ENCODE results near the gene SLC6A1.

SLC6A1 gene

DNA sequence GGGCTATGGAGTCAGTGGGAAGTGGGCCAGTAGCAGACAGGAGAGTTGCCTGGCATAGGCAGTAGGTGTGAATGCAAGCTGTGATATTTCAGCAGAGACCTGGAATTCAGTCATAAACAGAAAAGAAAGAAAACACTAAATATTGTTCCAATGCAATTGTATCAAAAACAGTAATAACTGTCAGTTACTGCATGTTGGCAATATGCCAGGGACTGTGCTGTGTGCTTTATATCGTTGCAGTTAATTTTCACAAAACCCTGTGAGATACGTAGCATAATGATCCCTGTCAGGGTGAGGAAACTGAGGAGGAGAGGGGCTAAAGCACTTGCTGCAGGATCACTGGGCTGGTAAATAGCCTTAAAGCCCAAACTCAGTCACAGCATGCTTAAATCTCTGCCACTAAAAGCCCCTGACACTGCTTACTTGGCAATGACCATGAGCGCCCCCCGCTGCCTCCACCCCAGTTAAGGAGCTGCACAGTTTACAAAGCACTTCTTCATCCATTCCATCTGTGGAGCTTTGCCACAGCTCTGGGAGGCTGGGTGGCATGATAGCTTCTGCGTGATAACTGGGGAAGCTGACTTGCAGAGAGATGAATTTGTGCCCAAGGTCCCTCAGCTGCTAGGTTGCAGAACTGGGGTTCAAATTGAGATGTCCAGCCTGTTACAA is 3.9 kb downstream of the SLC6A1 start:
- DNase-seq = no peak

DNA sequence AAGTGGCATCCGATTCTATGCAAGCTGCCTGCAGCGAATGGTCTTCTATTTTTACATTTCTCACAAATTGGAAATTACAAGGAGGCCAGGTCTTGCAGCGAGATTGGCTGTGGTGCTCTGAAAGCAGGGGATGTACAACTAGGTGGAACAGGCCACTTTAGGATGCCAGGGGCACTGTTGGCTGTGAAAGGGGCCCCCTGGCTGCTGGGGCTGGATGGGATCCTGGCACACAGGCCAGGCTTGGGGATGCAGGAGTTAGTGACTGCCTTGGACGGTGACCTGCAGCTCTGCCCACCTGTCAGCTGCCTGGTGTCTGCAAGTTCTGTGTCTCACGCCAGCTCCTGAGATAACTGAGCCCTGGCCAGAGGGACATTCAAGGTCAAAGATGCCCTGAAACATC is 4.6 kb downstream of the SLC6A1 start:
- no peak for DNase-seq

DNA sequence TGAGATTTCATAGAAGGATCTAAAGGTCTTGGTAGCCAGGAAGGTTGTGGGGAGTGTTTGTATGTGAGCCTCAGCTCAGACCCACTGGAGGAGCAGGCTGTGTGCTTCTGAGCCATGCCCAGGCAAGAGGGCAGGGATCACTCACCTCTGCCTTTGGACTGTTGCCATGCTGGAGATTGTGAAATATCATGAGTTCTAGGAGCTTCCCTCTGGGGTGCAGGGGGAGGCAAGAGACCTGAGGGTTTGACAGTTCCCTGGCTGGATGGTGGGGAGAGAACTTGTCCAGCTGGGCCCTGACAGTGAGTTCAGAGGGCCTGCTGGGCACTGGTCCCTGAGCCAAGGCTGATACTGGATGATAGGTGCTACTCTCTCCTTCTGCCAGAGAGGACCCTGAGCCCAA is 6.0 kb downstream of the SLC6A1 start:
- DNase-seq = no peak

DNA sequence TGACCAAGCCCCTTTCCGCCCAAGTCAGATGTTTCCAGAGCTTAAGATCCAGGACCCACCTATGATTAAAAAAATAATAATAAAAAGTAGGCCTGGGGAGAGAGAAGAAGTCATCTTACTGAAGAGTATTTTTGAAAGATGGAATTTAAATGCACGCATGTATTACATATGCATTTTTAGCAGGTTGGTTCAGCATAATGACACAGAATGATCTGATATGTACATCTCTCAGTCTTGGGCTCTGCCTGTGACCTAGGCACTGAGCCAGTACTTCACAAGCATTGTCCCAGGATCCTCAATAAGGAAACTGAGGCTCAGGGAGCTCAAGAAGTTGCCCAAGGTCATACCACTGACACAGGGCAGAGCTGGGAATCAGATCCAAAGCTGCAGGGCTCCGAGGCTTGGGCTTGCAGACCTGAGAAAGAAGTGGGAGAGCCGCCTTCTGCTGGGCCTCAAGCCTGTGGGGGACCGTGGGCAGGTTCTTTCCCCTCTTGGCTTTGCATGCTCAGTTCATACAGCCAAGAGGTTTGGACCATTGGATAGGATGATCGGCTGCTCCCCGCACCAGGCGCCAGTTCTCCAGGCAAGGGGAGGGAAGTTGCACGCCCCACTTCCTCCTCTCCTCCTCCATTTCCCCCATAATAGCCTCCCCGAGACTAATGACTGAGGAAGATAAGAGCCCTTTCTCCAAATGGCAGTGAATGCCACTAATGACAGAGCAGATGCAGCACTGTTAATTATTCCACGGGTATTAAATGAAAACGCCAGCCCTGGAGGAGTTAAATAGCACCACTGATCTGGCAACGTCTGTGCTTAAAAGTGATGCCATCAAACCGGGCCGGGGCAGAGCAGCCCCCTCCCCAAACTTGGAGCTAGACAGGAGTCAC is 6.9 kb downstream of the SLC6A1 start:
- DNase-seq = no peak

DNA sequence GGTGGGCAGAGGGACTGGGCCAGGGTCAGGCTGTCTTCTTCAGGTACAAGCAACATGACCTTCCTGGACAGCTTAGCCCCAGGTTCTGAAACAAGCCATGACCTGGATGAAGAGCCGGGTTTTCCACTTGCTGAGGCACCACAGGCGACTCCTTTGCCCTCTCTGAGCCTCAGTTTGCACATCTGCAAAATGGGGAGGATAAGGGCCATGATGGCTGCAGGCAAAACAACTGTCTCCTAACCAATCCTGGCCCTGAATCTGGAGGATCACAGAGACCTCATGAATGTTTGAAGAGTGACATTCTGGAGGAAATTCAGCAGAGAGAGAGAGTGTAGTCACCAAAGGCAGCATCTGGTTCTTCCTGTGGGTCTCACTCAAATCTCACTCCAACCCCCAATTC is 8.0 kb downstream of the SLC6A1 start:
- no peak for DNase-seq

DNA sequence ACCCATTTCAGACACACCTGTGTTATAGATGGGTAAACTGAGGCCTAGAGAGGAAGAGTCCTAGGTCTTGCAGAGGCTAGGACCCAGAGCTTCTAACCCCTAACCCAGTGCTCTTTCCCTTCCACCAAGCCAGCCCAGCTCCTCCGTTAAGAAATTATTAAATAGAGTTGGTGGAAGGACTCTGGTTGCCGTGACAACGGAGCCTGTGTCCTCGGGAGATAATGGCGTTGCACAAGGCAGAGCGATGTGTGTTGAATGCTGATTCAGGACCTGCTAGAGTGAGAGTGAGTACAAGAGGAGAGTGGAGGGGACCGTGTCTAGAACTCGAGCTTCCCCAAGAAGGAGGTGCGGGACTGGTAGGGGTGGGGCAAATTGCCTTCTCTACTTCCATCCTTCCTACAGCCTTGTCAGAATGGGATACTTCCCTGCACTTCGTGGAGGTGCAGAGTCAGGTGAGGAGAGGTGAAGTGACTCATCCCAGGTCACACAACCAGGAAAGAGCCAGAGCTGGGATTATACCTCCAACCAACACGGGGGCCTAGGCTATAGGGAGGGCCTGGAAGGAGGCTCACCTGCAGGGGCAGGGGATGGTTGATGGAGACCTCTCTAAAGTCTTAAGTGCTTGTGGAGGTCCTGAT is 8.6 kb downstream of the SLC6A1 start:
- DNase-seq = no peak

DNA sequence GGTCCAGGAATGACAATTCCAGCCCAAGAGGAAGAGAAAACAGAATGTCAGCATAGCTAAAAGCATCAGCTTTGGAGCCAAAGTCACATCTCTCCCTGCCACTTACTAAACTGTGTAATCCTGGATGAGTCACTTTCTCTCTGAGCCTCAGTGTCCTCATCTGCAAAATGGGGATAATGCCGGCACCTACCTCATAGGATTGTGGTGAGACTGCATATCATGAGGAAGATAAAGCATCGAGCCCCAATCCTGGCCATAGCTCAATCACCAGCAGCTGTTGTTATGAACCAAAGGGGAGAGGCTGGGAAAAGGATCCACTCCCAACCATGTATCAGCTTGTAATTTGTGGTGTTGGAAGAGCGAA is 9.1 kb downstream of the SLC6A1 start:
- DNase-seq = no peak

DNA sequence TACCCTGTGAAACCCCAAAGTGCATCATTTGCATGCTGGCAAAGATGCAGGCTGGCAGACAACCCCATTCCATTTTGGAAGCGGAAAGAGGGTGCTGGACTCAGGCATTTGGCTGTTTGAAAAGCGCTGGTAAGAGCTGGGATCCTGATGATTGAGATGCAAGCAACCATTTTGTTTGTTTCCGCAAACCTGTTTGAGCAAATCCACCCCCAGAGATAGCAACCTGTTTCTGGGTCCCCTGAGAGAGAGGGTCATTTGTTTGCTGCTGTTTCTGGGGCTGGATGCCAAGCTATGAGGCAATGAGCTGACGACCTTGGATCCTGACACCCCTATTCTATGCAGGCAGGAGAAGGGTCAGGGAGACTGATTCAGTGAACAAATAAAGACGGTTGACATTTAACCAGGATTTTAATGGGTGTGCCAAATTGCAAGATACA is 9.8 kb downstream of the SLC6A1 start:
- no peak for DNase-seq

DNA sequence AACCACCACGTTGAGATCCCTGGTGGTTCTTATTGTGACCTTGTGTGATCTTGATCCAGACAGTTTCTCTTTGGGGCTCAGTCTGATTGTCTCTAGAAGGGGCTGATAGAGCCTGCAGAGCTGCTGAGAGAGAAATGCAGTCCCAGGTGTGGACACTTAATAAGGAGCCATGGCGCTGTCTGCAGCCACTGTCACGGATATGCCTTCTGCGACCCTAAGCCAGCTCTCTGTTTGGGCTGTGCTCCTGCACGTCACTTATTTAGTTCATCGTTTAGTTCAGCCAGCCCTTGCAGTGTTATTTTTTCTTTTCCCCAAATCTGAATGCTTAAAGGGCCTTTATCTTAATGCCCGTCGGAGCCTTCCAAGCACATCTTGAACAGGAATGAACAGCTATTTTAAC is 12.0 kb downstream of the SLC6A1 start:
- DNase-seq = no peak

DNA sequence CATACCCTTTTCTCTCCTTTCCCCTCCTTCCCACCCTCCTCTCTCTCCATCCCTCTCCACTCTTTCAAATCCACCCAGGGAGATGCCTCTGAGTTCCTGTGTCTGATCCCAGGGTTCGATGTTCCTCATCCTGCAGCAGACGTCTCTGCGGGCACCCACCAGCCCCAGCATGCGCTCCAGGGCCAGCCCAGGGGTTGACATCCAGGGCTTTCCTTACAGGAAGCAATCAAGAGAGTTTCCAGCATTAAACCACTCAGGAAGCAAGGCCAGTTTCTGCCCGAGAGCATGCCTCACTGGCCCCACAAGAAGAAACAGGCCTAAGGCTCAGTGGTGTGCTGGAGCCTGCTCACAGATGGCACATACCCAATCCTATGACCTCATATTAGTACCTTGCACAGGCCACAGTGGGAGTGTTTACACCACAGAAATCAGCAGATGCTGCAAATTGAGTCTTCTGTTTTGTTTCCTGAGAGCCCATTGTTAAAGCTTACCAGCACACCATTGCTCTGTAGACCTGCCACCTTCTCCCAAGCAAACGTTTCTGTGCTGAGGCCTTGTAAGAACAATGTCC is 13.2 kb downstream of the SLC6A1 start:
- no peak for DNase-seq

DNA sequence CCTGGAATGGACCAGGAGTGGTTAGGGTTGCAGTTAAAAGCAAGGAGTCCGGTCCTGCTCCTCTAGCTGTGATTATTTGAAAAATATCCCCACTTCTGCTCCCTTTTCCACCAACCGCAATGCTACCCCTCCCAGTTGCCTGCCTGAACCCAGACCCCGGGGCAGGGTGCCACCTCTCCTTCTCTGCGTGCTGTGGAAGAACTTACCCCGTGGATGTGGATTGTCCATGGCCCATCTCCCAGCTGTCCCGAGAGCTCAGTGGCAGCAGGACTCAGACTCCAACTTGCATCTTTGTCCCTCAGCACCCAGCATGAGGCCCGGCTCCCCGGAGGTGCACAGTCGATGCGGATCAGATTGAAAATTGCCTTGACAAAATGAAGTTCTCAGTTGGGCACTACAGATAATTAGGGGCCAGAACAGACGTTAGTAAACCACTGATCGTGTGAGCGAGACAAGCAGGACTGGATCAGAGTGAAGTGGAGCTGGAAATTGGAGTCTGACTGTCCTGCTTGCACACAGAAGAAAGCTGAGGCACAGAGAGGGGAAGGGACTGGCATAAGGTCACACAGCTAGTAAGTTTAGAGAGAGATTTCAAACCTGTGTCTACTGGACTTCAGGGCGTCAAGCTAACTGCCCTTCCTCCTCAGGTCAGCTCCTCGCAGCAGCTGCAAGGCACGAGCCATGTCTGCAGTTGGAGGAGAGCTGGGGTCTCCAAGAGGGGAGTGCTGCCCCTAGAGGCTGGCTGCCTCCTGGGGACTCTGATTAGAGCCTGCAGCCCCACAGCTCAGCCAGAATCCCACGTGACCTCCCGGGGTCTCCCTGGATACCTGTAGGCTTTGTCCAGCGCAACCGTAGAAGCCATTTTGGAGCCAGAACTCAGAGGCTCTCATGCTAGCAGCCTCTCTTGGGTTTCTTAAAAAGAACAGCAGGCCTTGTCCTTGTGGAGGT is 14.7 kb downstream of the SLC6A1 start:
- DNase-seq = no peak

DNA sequence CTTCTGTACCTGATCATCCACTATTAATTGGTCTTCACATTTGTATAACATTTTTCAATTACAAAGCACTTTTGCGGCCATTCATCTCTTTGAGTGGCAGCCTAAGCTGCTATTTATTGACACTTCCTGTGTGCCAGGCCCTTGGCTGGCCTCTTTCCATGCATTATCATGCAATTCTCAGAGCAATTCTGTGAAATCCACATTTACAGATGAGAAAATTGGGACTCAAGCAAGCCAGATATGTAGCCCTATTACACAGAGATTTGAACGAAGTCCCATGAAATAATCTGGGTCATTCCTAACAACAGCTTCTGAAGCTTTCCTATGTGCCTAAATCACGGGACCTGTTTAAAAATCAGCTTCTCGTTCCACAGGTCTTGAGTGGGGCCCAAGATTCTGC is 17.4 kb downstream of the SLC6A1 start:
- no peak for DNase-seq

DNA sequence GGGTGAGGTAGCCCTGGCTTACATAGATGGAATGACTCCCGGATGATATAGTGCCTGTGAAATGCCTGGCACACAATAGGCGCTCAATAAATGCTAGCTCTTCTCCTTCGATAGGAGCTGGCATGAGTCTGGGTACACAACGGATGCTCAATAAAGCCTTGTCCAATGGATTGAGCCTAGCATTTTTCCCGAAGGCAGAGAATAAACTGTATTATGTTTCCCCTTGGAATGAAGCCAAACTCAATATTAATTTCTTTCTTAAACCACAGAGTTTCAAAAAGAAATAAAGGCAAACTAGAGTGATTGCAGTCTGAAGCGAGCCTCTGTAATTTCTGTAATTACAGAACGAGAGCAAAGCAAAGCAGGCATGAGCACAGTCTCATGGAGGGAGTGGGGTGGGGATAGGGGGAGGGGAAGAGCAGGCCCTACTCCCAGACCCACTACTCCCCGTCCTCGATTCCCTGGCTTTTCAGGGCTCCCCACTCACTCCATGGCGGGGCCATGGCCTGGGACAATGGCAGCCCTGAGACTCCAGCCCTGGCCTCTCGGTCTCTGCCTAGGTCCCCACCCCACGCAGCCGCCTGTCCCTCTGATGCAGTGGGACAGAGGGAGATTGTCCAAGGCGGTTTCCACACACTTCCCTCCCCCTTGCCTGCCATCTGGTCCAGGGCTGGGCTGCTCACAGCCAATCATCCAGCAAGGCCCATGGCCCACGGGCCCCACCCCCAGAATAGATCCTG is 18.0 kb downstream of the SLC6A1 start:
- DNase-seq = no peak

DNA sequence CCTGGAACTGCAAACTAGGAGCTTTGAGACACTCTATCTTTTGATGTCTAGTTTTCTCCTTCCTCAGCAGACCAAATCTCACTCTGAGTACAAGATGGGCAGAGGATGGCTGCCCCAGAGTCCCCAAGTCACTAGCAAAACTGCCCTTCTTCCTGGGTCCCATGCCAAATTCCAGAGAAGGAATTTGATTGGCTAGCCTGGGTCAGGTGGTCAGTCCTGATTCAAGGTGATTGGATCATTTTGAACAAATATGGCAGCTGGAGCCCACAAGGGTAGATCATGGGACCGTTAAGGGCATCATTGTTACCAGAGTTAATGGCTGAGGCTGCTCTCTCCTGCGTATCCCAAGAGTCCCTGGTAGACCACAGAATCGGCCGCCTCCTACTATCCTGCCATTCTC is 21.7 kb downstream of the SLC6A1 start:
- DNase-seq = no peak

DNA sequence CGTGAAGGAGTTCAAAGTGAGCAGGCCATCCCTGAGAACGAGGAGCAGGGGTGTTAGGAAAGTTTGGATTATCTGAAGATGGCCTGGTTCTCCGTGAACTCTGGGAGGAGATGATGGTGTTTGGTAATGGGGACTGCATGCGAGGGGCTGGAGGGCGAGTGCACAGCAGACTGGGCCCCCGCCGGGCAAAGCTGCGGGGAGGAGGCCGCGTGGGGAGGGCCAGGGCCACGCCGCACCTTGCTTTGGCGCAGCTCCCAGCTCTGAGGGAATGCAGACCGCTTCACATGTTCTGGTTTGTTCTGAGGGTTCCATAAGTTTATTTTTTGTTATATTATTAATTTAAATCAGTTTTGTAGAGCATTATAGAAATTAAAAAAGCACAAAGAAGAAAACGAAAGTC is 22.2 kb downstream of the SLC6A1 start:
- no peak for DNase-seq

DNA sequence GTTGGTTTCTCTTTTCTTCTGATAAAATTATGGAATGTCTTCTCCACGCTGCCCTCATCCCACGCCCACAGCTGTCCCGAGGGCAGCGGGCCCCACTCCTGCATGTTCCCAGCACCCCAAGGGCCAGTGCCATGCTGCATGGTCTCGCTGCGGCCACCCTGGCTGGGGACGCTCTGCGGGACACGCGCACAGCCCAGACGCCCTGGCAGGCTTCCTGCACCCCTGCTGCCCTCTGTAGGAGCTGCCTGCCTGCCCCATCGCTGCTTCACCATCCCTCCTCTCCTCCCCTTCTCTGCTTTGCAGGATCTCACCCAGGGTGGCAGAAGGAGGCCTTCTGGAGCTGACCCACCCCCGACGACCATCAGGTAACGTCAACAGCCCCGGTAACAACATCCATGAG is 22.8 kb downstream of the SLC6A1 start:
- no peak for DNase-seq

DNA sequence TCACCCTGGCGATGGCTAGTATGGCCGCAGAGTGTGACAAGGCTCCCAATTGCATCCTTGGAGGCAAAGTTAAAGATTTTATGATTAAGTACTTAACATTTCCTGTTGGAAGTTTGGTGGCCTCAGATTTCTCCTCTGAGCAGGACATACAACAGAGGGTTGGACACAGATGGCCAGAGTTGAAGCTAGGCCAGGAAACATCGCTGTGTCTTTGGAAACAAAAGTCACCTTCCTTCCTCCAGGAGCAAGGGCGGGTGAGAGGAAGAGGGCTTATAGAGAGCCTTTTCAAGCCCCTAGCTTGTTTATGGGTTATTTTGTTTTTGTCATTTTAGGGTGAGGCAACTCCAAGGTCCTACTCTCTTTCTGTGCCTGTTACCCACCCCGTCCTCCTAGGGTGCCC is 24.2 kb downstream of the SLC6A1 start:
- no peak for DNase-seq

DNA sequence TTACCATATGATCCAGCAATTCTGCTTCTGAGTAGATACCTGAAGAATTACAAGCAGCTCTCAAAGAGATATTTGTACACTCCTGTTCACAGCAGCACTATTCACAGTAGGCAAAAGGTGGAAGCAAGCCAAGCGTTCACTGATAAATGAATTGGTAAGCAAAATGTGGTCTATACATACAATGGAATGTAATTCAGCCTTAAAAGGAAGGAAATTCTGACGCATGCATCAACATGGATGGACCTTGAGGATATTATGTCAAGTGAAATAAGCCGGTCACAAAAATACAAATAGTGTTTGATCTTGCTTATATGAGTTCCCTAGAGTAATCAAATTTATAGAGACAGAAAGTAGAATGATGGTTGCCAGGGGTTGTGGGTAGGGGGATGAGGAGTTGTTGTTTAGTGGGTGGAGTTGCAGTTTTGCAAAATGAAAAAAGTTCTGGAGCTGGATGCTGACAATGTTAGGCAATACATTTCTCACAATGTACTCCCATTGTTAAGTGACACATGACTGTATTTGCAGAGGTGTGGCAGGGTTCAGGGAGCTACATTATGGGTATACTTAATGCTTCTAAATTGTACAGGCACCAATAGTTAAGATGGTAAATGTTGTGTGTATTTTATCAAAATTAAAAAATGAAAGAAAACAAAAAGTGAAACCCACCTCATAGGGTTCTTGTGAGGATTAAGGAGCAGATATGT is 26.7 kb downstream of the SLC6A1 start:
- no peak for DNase-seq

DNA sequence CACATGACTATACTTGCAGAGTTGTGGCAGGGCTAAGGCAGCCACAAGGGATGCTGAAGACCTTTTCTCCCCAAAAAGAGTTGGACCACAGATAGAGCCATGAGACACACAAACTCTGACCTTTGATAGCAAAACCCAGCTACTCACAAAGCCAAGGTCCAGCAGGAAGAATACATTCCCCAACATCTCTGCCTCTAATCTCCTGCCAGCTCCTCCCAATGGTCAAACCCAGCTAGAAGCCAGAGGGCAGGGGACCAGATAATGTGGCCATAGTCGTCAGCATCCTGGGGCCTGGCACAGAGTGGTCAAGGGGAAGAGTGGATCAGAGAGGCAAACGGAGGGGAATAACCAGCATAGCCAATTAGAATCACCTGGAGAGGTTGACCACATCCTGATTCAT is 28.2 kb downstream of the SLC6A1 start:
- DNase-seq = no peak

DNA sequence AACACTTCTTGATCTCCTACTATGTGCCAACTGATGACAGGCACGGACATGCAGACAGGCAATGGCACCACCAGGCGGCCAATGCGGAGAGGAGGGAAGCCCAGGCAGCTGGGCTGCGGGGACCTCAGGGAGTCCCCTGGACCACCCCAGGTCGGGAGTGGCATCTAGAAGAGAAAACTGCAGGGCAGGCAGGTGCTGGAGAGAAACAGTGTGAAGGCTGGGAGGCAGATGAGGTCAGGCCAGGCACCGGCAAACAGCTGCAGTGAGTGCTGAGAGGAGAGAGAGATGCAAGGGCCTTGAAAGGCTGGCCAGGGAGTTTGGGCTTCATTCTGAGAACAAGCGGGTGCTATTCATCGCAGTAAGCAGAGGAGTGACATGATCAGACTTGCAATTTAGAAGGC is 29.1 kb downstream of the SLC6A1 start:
- DNase-seq = no peak

DNA sequence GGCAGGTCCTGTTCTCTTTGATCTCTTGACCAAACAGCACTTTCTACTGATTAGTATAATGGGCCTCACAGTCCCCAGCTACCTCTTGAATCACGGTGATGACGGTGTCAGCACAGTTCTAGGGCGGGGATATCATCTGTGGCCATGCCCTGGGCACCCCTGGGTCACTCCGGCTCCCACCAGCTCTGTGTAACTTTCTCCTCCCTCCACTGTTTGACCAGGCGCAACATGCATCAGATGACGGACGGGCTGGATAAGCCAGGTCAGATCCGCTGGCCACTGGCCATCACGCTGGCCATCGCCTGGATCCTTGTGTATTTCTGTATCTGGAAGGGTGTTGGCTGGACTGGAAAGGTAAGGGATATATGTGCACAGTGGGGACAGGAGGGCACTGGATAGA is 29.6 kb downstream of the SLC6A1 start:
- no peak for DNase-seq

Data from activated naive CD4-positive, alpha-beta T cell treated with anti-CD3 and anti-CD28 coated beads, Interleukin-2, amount 50 U/mL, for 16 hours (primary cell).